Breast epithelium (tissue), 3 donors: Measurements from ENCODE around the gene CNBP.
"Not testable (repeated sequence)": the region's sequence is repeated elsewhere in the genome, so short reads cannot be mapped to it uniquely, and the experiment has no call there.

Source experiments
- POLR2A ChIP-seq: fragments of 450-650 bp; IDR thresholded peaks from one replicate; pipeline ENCODE4 v1.6.1; 2016; ENCODE audit warnings: antibody characterized with exemption, mild to moderate bottlenecking, moderate library complexity
- POLR2AphosphoS5 ChIP-seq, 3 donors: sonication (generic); formaldehyde crosslinking; IDR thresholded peaks; one replicate each; pipeline ENCODE4 v1.6.1; 2017; ENCODE audit warnings: antibody characterized with exemption in 3 of 3
- TF ChIP-seq, protein P1 (sequence below), 3 donors: fragments of 450-650 bp; IDR thresholded peaks; one replicate each; pipeline ENCODE4 v1.5.1; 2016 to 2017; ENCODE audit warnings: antibody characterized with exemption in 3 of 3, mild to moderate bottlenecking in 3 of 3, moderate library complexity in 3 of 3

DNA sequence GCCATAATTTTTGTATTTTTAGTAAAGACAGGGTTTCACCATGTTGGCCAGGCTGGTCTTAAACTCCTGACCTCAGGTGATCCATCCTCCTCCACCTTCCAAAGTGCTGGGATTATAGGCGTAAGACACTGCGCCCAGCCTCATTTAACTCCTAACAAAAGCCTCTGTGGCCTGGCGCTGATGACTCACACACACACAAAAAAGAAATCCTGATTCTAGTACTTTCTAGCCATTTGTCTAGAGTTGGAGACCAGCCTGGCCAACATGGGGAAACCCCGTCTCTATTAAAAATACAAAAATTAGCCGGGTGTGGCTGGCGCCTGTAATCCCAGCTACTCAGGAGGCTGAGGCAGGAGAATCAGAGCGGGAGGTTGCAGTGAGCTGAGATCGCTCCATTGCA is 6.1 kb upstream of the CNBP start:
- TF ChIP-seq, protein P1, sequence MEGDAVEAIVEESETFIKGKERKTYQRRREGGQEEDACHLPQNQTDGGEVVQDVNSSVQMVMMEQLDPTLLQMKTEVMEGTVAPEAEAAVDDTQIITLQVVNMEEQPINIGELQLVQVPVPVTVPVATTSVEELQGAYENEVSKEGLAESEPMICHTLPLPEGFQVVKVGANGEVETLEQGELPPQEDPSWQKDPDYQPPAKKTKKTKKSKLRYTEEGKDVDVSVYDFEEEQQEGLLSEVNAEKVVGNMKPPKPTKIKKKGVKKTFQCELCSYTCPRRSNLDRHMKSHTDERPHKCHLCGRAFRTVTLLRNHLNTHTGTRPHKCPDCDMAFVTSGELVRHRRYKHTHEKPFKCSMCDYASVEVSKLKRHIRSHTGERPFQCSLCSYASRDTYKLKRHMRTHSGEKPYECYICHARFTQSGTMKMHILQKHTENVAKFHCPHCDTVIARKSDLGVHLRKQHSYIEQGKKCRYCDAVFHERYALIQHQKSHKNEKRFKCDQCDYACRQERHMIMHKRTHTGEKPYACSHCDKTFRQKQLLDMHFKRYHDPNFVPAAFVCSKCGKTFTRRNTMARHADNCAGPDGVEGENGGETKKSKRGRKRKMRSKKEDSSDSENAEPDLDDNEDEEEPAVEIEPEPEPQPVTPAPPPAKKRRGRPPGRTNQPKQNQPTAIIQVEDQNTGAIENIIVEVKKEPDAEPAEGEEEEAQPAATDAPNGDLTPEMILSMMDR (IDR thresholded peaks at IDR 0.05): not testable (repeated sequence)
- not testable (repeated sequence) for TF ChIP-seq POLR2A; POLR2AphosphoS5 (IDR thresholded peaks at IDR 0.05)
